GM12872 (cell line): ENCODE measurements around the gene UBTD1.

ENCODE experiments used
- CTCF ChIP-seq: IDR thresholded peaks from 3 replicates; pipeline ENCODE4 v1.5.1; 2011; ENCODE audit warnings: low read depth, mild to moderate bottlenecking, low read length, moderate library complexity; ENCODE audit not compliant: insufficient read depth

UBTD1 gene

GRCh38 chr10:97543025-97543546 is 44.4 kb downstream of the UBTD1 start:
- no peak for TF ChIP-seq CTCF

GRCh38 chr10:97546456-97547270 is 47.9 kb downstream of the UBTD1 start:
- TF ChIP-seq CTCF: no peak

GRCh38 chr10:97547271-97547600 is 48.5 kb downstream of the UBTD1 start:
- no peak for TF ChIP-seq CTCF

DNA sequence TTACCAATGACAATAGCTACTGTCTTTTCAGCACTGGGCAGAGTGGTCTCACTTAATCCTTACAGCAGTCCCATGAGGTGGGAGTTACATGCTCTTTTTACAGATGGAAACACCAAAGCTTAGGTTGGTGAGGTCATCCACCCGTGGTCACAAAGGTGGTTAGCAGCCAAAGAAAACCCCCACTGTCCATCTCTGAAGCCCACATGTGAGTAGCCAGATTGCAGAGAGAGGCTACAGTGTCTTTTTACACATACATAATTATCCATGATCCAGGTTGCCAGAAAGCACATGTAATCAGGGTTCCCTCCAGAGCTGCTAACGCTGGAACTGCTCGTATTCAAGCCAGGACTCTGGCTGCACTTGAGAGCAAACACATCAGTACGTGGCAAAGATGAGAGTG is 49.2 kb downstream of the UBTD1 start:
- TF ChIP-seq CTCF: no peak

- TF ChIP-seq CTCF: no peak
Measured at GRCh38 chr10:97548828-97549455, 50.2 kb downstream of the UBTD1 start.

GRCh38 chr10:97549587-97550322 is 51.0 kb downstream of the UBTD1 start:
- TF ChIP-seq CTCF: no peak
